ENCODE data around the gene EVA1C.

- no peak for TF ChIP-seq POLR2A (IDR thresholded peaks at IDR 0.05)
- TF ChIP-seq, protein P1, sequence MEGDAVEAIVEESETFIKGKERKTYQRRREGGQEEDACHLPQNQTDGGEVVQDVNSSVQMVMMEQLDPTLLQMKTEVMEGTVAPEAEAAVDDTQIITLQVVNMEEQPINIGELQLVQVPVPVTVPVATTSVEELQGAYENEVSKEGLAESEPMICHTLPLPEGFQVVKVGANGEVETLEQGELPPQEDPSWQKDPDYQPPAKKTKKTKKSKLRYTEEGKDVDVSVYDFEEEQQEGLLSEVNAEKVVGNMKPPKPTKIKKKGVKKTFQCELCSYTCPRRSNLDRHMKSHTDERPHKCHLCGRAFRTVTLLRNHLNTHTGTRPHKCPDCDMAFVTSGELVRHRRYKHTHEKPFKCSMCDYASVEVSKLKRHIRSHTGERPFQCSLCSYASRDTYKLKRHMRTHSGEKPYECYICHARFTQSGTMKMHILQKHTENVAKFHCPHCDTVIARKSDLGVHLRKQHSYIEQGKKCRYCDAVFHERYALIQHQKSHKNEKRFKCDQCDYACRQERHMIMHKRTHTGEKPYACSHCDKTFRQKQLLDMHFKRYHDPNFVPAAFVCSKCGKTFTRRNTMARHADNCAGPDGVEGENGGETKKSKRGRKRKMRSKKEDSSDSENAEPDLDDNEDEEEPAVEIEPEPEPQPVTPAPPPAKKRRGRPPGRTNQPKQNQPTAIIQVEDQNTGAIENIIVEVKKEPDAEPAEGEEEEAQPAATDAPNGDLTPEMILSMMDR (IDR thresholded peaks at IDR 0.05), result no peak
These were observed 131.5 kb downstream of the EVA1C start for GRCh38 chr21:32543975-32544374.
